Astrocyte (in vitro differentiated cells and primary cell): ENCODE measurements around the gene PGM5.
"Not testable (repeated sequence)": the region's sequence is repeated elsewhere in the genome, so short reads cannot be mapped to it uniquely, and the experiment has no call there.

Experiments
- EZH2 ChIP-seq: IDR thresholded peaks from 2 replicates; pipeline ENCODE4 v1.6.1; 2012; ENCODE audit warnings: mild to moderate bottlenecking, low read length, inconsistent platforms; ENCODE audit not compliant: insufficient read depth
- TF ChIP-seq, protein P1 (sequence below): IDR thresholded peaks from 2 replicates; pipeline ENCODE4 v1.5.1; 2011; ENCODE audit warnings: low read depth, mild to moderate bottlenecking, inconsistent platforms, low read length, moderate library complexity; ENCODE audit not compliant: insufficient read depth

- TF ChIP-seq, protein P1, sequence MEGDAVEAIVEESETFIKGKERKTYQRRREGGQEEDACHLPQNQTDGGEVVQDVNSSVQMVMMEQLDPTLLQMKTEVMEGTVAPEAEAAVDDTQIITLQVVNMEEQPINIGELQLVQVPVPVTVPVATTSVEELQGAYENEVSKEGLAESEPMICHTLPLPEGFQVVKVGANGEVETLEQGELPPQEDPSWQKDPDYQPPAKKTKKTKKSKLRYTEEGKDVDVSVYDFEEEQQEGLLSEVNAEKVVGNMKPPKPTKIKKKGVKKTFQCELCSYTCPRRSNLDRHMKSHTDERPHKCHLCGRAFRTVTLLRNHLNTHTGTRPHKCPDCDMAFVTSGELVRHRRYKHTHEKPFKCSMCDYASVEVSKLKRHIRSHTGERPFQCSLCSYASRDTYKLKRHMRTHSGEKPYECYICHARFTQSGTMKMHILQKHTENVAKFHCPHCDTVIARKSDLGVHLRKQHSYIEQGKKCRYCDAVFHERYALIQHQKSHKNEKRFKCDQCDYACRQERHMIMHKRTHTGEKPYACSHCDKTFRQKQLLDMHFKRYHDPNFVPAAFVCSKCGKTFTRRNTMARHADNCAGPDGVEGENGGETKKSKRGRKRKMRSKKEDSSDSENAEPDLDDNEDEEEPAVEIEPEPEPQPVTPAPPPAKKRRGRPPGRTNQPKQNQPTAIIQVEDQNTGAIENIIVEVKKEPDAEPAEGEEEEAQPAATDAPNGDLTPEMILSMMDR, result not testable (repeated sequence)
- TF ChIP-seq EZH2, result not testable (repeated sequence)
Observed at GRCh38 chr9:68415065-68415464, 58.7 kb downstream of the PGM5 start.
